T-helper 2 cell treated with Interferon-gamma antibody and Interleukin-4, amounts not matched to agents 5 μg/mL and 100 μg/mL, for 36 hours (primary cell): ENCODE measurements around the gene MBOAT7.
A peak's percentile ranks its signal among the peaks of the same experiment; 100 is the strongest.
"Not testable (repeated sequence)": the region's sequence is repeated elsewhere in the genome, so short reads cannot be mapped to it uniquely, and the experiment has no call there.

ENCODE experiments used
- DNase-seq: peaks from one replicate; pipeline ENCODE4 v3.0.0; 2021; ENCODE audit warnings: low spot score
- H3K27ac Mint-ChIP-seq: one replicate; pipeline ENCODE4 v1.8.0; 2021; ENCODE audit warnings: mild to moderate bottlenecking, mixed read lengths
- H3K27me3 Mint-ChIP-seq: one replicate; pipeline ENCODE4 v1.8.0; 2021; ENCODE audit warnings: low read depth, mixed read lengths
- H3K36me3 Mint-ChIP-seq: one replicate; pipeline ENCODE4 v1.8.0; 2021; ENCODE audit warnings: low read depth, mixed read lengths
- H3K4me1 Mint-ChIP-seq: one replicate; pipeline ENCODE4 v1.8.0; 2021; ENCODE audit warnings: low read depth, mixed read lengths
- H3K4me3 Mint-ChIP-seq: one replicate; pipeline ENCODE4 v1.8.0; 2022; ENCODE audit warnings: mild to moderate bottlenecking, moderate library complexity, mixed read lengths
- H3K9me3 Mint-ChIP-seq: one replicate; pipeline ENCODE4 v1.8.0; 2021; ENCODE audit warnings: mixed read lengths

Gene MBOAT7

GRCh38 chr19:54171736-54172431 lies 17.5 kb downstream of the MBOAT7 start:
- H3K4me3 Mint-ChIP-seq, DNase-seq, H3K4me1 Mint-ChIP-seq, H3K9me3 Mint-ChIP-seq, H3K36me3 Mint-ChIP-seq, H3K27me3 Mint-ChIP-seq: not testable (repeated sequence)
- H3K27ac Mint-ChIP-seq: peak overlapping the region; percentile 34

- H3K27me3 Mint-ChIP-seq: no peaks in the 10 kb centered on the region
- H3K9me3 Mint-ChIP-seq: no peaks in the 10 kb centered on the region
- H3K27ac Mint-ChIP-seq: no peak overlapping the region
- no peak for DNase-seq
- H3K4me1 Mint-ChIP-seq: peaks cover 8% of the 10 kb centered on the region
- no peak overlapping the region for H3K4me3 Mint-ChIP-seq
- no peaks in the 10 kb centered on the region for H3K36me3 Mint-ChIP-seq
These were observed 20.1 kb downstream of the MBOAT7 start for GRCh38 chr19:54169149-54169740.

- Mint-ChIP-seq H3K36me3 (no peaks in the 10 kb centered on the region), H3K27me3 (no peaks in the 10 kb centered on the region), H3K4me1 (peaks cover 13% of the 10 kb centered on the region), H3K27ac (no peak overlapping the region), H3K9me3 (no peaks in the 10 kb centered on the region), H3K4me3 (no peak overlapping the region)
- peak; percentile 82 for DNase-seq
These were observed 21.0 kb downstream of the MBOAT7 start for GRCh38 chr19:54168174-54168917.

- peak overlapping the region; percentile 81 for H3K4me3 Mint-ChIP-seq
- no peaks in the 10 kb centered on the region for H3K27me3 Mint-ChIP-seq
- H3K4me1 Mint-ChIP-seq: peaks cover 28% of the 10 kb centered on the region
- no peak for DNase-seq
- H3K36me3 Mint-ChIP-seq: no peaks in the 10 kb centered on the region
- no peaks in the 10 kb centered on the region for H3K9me3 Mint-ChIP-seq
- no peak overlapping the region for H3K27ac Mint-ChIP-seq
These were observed 24.2 kb downstream of the MBOAT7 start for GRCh38 chr19:54165222-54165621.

GRCh38 chr19:54164369-54165068 lies 24.9 kb downstream of the MBOAT7 start:
- H3K27me3 Mint-ChIP-seq: no peaks in the 10 kb centered on the region
- no peaks in the 10 kb centered on the region for H3K9me3 Mint-ChIP-seq
- H3K36me3 Mint-ChIP-seq: peaks cover 1% of the 10 kb centered on the region
- H3K27ac Mint-ChIP-seq: peak overlapping the region; percentile 52
- peak; percentile 80 for DNase-seq
- H3K4me1 Mint-ChIP-seq: peaks cover 31% of the 10 kb centered on the region
- H3K4me3 Mint-ChIP-seq: peak overlapping the region; percentile 81

GRCh38 chr19:54162884-54163283 lies 26.5 kb downstream of the MBOAT7 start:
- H3K9me3 Mint-ChIP-seq: no peaks in the 10 kb centered on the region
- no peak for DNase-seq
- peaks cover 6% of the 10 kb centered on the region for H3K36me3 Mint-ChIP-seq
- H3K4me3 Mint-ChIP-seq: peak overlapping the region; percentile 81
- peaks cover 37% of the 10 kb centered on the region for H3K4me1 Mint-ChIP-seq
- H3K27me3 Mint-ChIP-seq: no peaks in the 10 kb centered on the region
- peak overlapping the region; percentile 55 for H3K27ac Mint-ChIP-seq

- DNase-seq: peak; percentile 75
- H3K4me3 Mint-ChIP-seq: peak overlapping the region; percentile 81
- no peaks in the 10 kb centered on the region for H3K27me3 Mint-ChIP-seq
- H3K27ac Mint-ChIP-seq: peak overlapping the region; percentile 76
- peaks cover 6% of the 10 kb centered on the region for H3K36me3 Mint-ChIP-seq
- no peaks in the 10 kb centered on the region for H3K9me3 Mint-ChIP-seq
- H3K4me1 Mint-ChIP-seq: peaks cover 37% of the 10 kb centered on the region
These were observed 27.1 kb downstream of the MBOAT7 start for GRCh38 chr19:54162241-54162805.

- no peak for DNase-seq
- peak overlapping the region; percentile 100 for H3K4me3 Mint-ChIP-seq
- peaks cover 41% of the 10 kb centered on the region for H3K4me1 Mint-ChIP-seq
- no peaks in the 10 kb centered on the region for H3K27me3 Mint-ChIP-seq
- peaks cover 15% of the 10 kb centered on the region for H3K36me3 Mint-ChIP-seq
- H3K9me3 Mint-ChIP-seq: no peaks in the 10 kb centered on the region
- H3K27ac Mint-ChIP-seq: peak overlapping the region; percentile 100
These were observed 28.5 kb downstream of the MBOAT7 start for GRCh38 chr19:54160854-54161253.

- Mint-ChIP-seq H3K27ac (peak overlapping the region; percentile 100), H3K27me3 (no peaks in the 10 kb centered on the region), H3K4me3 (peak overlapping the region; percentile 100), H3K9me3 (no peaks in the 10 kb centered on the region), H3K36me3 (peaks cover 18% of the 10 kb centered on the region), H3K4me1 (peaks cover 41% of the 10 kb centered on the region)
- no peak for DNase-seq
These were observed 29.1 kb downstream of the MBOAT7 start for GRCh38 chr19:54160182-54160811.

- H3K4me1 Mint-ChIP-seq: peaks cover 46% of the 10 kb centered on the region
- peaks cover 23% of the 10 kb centered on the region for H3K36me3 Mint-ChIP-seq
These were observed 29.8 kb downstream of the MBOAT7 start, which contains the start of gene LENG1 for GRCh38 chr19:54159352-54160181. LENG1 (minus strand) TSS chr19:54159721; CDS start chr19:54159695, 26 bp downstream.

GRCh38 chr19:54158812-54159351 lies 30.5 kb downstream of the MBOAT7 start:
- H3K27me3 Mint-ChIP-seq: no peaks in the 10 kb centered on the region
- peak overlapping the region; percentile 100 for H3K27ac Mint-ChIP-seq
- peak overlapping the region; percentile 100 for H3K4me3 Mint-ChIP-seq
- H3K9me3 Mint-ChIP-seq: no peaks in the 10 kb centered on the region
- peak; percentile 51 for DNase-seq
- H3K4me1 Mint-ChIP-seq: peaks cover 45% of the 10 kb centered on the region
- peaks cover 30% of the 10 kb centered on the region for H3K36me3 Mint-ChIP-seq

More at GRCh38 chr19:54159352-54160181, 29.8 kb downstream of the MBOAT7 start, which contains the start of gene LENG1:
- DNase-seq: peak; percentile 100
- no peaks in the 10 kb centered on the region for H3K9me3 Mint-ChIP-seq
- no peaks in the 10 kb centered on the region for H3K27me3 Mint-ChIP-seq
- H3K27ac Mint-ChIP-seq: peak within 1 kb of the TSS; percentile 100
- peak within 1 kb of the TSS; percentile 100 for H3K4me3 Mint-ChIP-seq

- H3K36me3 Mint-ChIP-seq: peaks cover 41% of the 10 kb centered on the region
- H3K27me3 Mint-ChIP-seq: no peaks in the 10 kb centered on the region
- peaks cover 36% of the 10 kb centered on the region for H3K4me1 Mint-ChIP-seq
- H3K4me3 Mint-ChIP-seq: peak overlapping the region; percentile 36
- DNase-seq: no peak
- H3K9me3 Mint-ChIP-seq: no peaks in the 10 kb centered on the region
- H3K27ac Mint-ChIP-seq: peak overlapping the region; percentile 6
These were observed 32.4 kb downstream of the MBOAT7 start for GRCh38 chr19:54156953-54157352.
